DND-41 (cell line): ENCODE results near the gene RNF112.

ENCODE experiments used
- EZH2 ChIP-seq: IDR thresholded peaks from 3 replicates; pipeline ENCODE4 v1.6.1; 2012; ENCODE audit warnings: borderline replicate concordance, low read depth, mild to moderate bottlenecking, moderate library complexity, low read length, inconsistent platforms; ENCODE audit not compliant: severe bottlenecking
- TF ChIP-seq, protein P1 (sequence below): IDR thresholded peaks from 2 replicates; pipeline ENCODE4 v1.5.1; 2012; ENCODE audit warnings: borderline replicate concordance, low read length, moderate library complexity, mild to moderate bottlenecking; ENCODE audit not compliant: poor library complexity, severe bottlenecking; ENCODE audit errors: extremely low read depth

DNA sequence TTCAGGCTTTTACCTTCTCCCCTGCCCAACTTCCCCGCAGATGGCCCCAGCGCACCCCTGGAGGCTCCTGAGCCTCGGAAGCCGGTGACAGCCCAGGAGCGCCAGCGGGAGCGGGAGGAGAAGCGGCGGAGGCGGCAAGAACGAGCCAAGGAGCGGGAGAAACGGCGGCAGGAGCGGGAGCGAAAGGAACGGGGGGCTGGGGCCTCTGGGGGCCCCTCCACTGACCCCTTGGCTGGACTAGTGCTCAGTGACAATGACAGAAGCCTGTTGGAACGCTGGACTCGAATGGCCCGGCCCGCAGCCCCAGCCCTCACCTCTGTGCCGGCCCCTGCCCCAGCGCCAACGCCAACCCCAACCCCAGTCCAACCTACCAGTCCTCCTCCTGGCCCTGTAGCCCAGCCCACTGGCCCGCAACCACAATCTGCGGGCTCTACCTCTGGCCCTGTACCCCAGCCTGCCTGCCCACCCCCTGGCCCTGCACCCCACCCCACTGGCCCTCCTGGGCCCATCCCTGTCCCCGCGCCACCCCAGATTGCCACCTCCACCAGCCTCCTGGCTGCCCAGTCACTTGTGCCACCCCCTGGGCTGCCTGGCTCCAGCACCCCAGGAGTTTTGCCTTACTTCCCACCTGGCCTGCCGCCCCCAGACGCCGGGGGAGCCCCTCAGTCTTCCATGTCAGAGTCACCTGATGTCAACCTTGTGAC is 29.1 kb upstream of the RNF112 start:
- TF ChIP-seq, protein P1, sequence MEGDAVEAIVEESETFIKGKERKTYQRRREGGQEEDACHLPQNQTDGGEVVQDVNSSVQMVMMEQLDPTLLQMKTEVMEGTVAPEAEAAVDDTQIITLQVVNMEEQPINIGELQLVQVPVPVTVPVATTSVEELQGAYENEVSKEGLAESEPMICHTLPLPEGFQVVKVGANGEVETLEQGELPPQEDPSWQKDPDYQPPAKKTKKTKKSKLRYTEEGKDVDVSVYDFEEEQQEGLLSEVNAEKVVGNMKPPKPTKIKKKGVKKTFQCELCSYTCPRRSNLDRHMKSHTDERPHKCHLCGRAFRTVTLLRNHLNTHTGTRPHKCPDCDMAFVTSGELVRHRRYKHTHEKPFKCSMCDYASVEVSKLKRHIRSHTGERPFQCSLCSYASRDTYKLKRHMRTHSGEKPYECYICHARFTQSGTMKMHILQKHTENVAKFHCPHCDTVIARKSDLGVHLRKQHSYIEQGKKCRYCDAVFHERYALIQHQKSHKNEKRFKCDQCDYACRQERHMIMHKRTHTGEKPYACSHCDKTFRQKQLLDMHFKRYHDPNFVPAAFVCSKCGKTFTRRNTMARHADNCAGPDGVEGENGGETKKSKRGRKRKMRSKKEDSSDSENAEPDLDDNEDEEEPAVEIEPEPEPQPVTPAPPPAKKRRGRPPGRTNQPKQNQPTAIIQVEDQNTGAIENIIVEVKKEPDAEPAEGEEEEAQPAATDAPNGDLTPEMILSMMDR: no peak
- no peak for TF ChIP-seq EZH2
